WERI-Rb-1 (cell line): ENCODE data around the gene GRIP2.

ENCODE experiments used
- DNase-seq: peaks from one replicate; pipeline ENCODE4 v3.0.0-alpha.2; 2020
- H3K27ac ChIP-seq: fragments of 250-450 bp; sonication (Bioruptor Pico); 2 replicates; pipeline ENCODE4 v1.5.1; 2020; ENCODE audit warnings: mild to moderate bottlenecking, moderate library complexity
- H3K27me3 ChIP-seq: fragments of 250-450 bp; sonication (Bioruptor Pico); 2 replicates; pipeline ENCODE4 v1.5.1; 2021; ENCODE audit warnings: mild to moderate bottlenecking, low read depth, moderate library complexity; ENCODE audit not compliant: insufficient read depth, severe bottlenecking
- H3K36me3 ChIP-seq: fragments of 250-450 bp; sonication (Bioruptor Pico); 2 replicates; pipeline ENCODE4 v1.5.1; 2020; ENCODE audit warnings: mild to moderate bottlenecking, moderate library complexity
- H3K4me3 ChIP-seq: 2 replicates; pipeline ENCODE4 v1.5.1; 2011; ENCODE audit warnings: low read depth, mild to moderate bottlenecking, control low read depth, low read length
- H3K9me3 ChIP-seq: fragments of 250-450 bp; sonication (Bioruptor Pico); 2 replicates; pipeline ENCODE4 v1.5.1; 2021; ENCODE audit warnings: mild to moderate bottlenecking, moderate library complexity; ENCODE audit not compliant: severe bottlenecking
- CTCF ChIP-seq: IDR thresholded peaks from 2 replicates; pipeline ENCODE4 v1.5.1; 2011; ENCODE audit warnings: low read depth, mild to moderate bottlenecking, control low read depth, inconsistent platforms, low read length

The GRIP2 gene

GRCh38 chr3:14450506-14450905 is 89.6 kb downstream of the GRIP2 start:
- no peaks in the 10 kb centered on the region for H3K9me3 ChIP-seq
- H3K36me3 ChIP-seq = peaks cover 51% of the 10 kb centered on the region
- DNase-seq = no peak
- H3K4me3 ChIP-seq = no peak overlapping the region
- no peak overlapping the region for H3K27ac ChIP-seq
- no peaks in the 10 kb centered on the region for H3K27me3 ChIP-seq
- TF ChIP-seq CTCF = no peak

GRCh38 chr3:14448756-14449727 is 91.1 kb downstream of the GRIP2 start:
- H3K9me3 ChIP-seq = no peaks in the 10 kb centered on the region
- no peak overlapping the region for H3K27ac ChIP-seq
- TF ChIP-seq CTCF = no peak
- no peak for DNase-seq
- peaks cover 52% of the 10 kb centered on the region for H3K36me3 ChIP-seq
- H3K4me3 ChIP-seq = no peak overlapping the region
- no peaks in the 10 kb centered on the region for H3K27me3 ChIP-seq

GRCh38 chr3:14448063-14448462 is 92.1 kb downstream of the GRIP2 start:
- no peak overlapping the region for H3K27ac ChIP-seq
- no peak for TF ChIP-seq CTCF
- no peaks in the 10 kb centered on the region for H3K27me3 ChIP-seq
- no peak for DNase-seq
- H3K9me3 ChIP-seq = no peaks in the 10 kb centered on the region
- H3K36me3 ChIP-seq = peaks cover 53% of the 10 kb centered on the region
- H3K4me3 ChIP-seq = no peak overlapping the region

GRCh38 chr3:14446988-14447570 is 93.1 kb downstream of the GRIP2 start:
- Histone ChIP-seq H3K9me3 (no peaks in the 10 kb centered on the region), H3K4me3 (no peak overlapping the region), H3K27me3 (no peaks in the 10 kb centered on the region), H3K27ac (no peak overlapping the region), H3K36me3 (peaks cover 53% of the 10 kb centered on the region)
- DNase-seq = no peak
- TF ChIP-seq CTCF = no peak

- TF ChIP-seq CTCF = no peak
- Histone ChIP-seq H3K36me3 (peaks cover 48% of the 10 kb centered on the region), H3K27ac (no peak overlapping the region), H3K27me3 (no peaks in the 10 kb centered on the region), H3K4me3 (no peak overlapping the region), H3K9me3 (no peaks in the 10 kb centered on the region)
- DNase-seq = no peak
Observed at GRCh38 chr3:14445773-14446172, 94.4 kb downstream of the GRIP2 start.
